ENCODE data around the gene IL22RA2. TPM values are rescaled to one million over a fixed set of nuclear protein-coding genes. Genes with fewer than 3 reads are reported as not detected.

Gene IL22RA2
- total RNA-seq, 4 donors from 2014 or later, result not detected

DNA sequence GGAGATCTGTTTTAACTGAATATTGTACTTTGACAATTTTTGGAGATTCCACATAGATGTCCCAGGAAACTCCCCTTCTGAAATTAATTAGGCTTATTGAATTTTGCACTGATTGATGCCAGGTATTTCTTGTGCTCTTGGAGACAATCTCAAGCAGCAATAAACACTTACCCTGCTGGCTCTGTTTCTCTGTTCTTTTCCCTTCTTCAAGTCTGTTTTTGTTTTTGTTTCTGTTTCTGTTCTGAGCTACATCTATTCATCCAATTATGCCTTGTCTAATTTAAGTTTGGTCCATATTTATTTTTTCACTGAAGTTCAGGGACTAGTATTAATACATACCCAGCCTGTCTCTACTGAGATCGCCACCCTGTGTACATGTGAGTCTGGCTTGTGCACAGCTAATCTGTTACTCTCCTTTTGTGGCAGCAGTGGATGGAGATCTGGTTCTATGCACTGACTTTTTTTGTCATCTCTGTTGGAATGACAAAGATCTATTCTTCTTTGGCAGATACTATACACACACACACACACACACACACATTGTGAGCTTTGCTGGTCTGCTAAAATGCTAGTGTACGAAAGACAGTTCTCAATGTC, 51.9 kb downstream of the IL22RA2 start:
- no peak for DNase-seq (ENCODE audit: extremely low spot score)
- WGBS, result 65% methylated on average over 2 of the region's 2 CpGs
- Histone ChIP-seq H3K36me3 (no peaks in the 10 kb centered on the region), H3K4me3 (no peak overlapping the region), H3K4me1 (no peaks in the 10 kb centered on the region), H3K27me3 (no peaks in the 10 kb centered on the region), H3K27ac (replicated peaks in 1 of 4) (no peak overlapping the region), H3K9me3 (peaks cover 0 to 15% (median 6%) of the 10 kb centered on the region in 4 donors)
- TF ChIP-seq POLR2A (IDR thresholded peaks at IDR 0.05; ENCODE audit: low read depth), result no peak
- intact Hi-C loops (cut with DNase I), result no loop called here

DNA sequence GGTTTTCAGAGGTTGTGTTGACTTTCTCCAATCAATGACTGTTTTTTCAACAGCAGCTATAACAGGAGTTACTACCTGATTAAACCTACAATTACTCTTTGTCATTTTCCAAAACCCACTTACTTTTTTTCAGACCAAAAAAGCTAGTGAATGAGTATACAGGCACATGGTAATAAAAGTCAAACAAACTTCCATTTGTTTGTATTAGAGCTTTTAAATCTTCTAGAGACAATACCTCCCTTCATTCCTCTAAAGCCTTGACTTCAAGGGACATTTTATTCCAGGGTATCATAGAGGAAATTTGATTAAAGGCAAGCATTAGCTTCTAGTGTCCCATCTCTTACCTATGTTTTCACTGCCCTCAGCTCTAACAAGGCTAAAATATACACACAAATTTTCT, 52.7 kb downstream of the IL22RA2 start:
- Histone ChIP-seq H3K9me3 (peaks cover 0 to 15% (median 6%) of the 10 kb centered on the region in 4 donors), H3K27ac (replicated peaks in 1 of 4) (no peak overlapping the region), H3K4me3 (no peak overlapping the region), H3K27me3 (no peaks in the 10 kb centered on the region), H3K36me3 (no peaks in the 10 kb centered on the region), H3K4me1 (no peaks in the 10 kb centered on the region)
- intact Hi-C loops (cut with DNase I), result no loop called here
- TF ChIP-seq POLR2AphosphoS5 (IDR thresholded peaks at IDR 0.05), result no peak
- TF ChIP-seq EP300 (IDR thresholded peaks at IDR 0.05), result no peak
- TF ChIP-seq, protein P1, sequence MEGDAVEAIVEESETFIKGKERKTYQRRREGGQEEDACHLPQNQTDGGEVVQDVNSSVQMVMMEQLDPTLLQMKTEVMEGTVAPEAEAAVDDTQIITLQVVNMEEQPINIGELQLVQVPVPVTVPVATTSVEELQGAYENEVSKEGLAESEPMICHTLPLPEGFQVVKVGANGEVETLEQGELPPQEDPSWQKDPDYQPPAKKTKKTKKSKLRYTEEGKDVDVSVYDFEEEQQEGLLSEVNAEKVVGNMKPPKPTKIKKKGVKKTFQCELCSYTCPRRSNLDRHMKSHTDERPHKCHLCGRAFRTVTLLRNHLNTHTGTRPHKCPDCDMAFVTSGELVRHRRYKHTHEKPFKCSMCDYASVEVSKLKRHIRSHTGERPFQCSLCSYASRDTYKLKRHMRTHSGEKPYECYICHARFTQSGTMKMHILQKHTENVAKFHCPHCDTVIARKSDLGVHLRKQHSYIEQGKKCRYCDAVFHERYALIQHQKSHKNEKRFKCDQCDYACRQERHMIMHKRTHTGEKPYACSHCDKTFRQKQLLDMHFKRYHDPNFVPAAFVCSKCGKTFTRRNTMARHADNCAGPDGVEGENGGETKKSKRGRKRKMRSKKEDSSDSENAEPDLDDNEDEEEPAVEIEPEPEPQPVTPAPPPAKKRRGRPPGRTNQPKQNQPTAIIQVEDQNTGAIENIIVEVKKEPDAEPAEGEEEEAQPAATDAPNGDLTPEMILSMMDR (IDR thresholded peaks at IDR 0.05), result no peak
- no peak for TF ChIP-seq POLR2A (IDR thresholded peaks at IDR 0.05; ENCODE audit: low read depth)
- no peak for DNase-seq (ENCODE audit: extremely low spot score)

DNA sequence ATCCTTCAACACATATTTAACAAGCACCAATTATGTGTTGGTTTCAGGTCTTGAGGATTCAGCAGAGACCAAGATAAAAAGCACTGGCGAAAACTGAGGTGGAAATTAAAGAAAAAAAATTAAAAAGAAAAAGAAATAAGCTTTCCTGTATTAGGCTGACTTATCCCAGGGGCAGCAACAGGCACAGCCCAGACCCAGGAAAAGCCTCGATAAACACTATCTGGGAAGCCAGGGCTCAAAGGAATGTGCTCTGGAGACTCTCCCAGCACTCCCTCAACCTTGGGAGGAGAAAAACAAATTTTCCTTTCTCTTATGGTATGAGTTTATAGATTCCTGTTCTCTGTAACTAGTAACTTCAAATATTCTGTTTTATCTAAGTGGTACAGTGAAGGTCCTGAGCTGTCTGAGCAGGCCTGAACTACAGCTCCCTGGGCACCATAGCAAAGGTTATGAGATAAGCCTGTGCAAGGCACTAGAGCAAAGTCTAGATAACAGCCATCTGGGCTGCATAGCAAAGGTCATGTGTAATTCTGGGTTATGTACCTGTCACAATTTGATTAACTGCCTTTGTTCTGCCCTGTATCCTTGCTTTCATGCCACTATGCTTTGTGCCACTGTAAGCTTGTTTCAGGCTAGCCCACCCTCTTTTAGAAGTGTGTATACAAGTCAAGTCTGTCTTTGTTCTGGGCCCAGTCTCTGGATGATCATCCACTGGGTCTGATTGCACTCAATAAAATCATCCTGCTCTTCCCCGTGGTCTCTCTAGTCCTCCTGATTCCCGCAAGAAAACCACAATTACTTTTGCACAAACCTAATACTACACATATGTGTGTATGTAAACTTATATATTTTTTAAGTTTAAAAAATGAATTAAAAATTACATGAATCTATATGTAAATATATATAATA, 54.0 kb downstream of the IL22RA2 start:
- H3K27ac ChIP-seq (replicated peaks in 1 of 4), result no peak overlapping the region
- no peaks in the 10 kb centered on the region for H3K36me3 ChIP-seq
- TF ChIP-seq EP300 (IDR thresholded peaks at IDR 0.05) (no peak), POLR2A (IDR thresholded peaks at IDR 0.05; ENCODE audit: low read depth) (no peak), POLR2AphosphoS5 (IDR thresholded peaks at IDR 0.05) (no peak)
- TF ChIP-seq, protein P1 (IDR thresholded peaks at IDR 0.05), result no peak
- intact Hi-C loops (cut with DNase I), result no loop called here
- H3K9me3 ChIP-seq, result peaks cover 0 to 12% (median 5%) of the 10 kb centered on the region in 4 donors
- no peaks in the 10 kb centered on the region for H3K4me1 ChIP-seq
- DNase-seq (ENCODE audit: extremely low spot score), result no peak
- 77% methylated on average over 4 of the region's 4 CpGs for WGBS
- H3K27me3 ChIP-seq, result no peaks in the 10 kb centered on the region
- H3K4me3 ChIP-seq, result no peak overlapping the region

DNA sequence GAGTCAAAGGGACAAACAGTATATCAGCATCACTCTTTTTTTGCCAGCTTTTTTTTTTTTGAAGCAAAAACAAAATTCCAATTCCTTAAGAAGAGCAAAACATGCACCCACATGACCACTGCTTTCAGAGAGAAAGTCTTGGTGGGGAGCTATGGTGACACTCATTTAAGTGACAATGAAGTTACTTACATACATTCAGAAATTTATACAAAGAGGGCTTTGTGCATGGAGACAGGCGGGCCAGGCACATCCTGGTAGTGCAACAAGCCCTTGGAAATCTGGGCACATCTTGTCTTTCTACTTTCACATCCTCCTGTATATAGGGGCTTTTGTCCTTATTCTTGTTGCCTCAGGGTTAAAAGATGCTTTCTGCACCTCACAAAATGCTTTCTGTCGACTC, 55.9 kb downstream of the IL22RA2 start:
- no peaks in the 10 kb centered on the region for H3K4me1 ChIP-seq
- no peak overlapping the region for H3K4me3 ChIP-seq
- no peak overlapping the region for H3K27ac ChIP-seq (replicated peaks in 1 of 4)
- no peaks in the 10 kb centered on the region for H3K27me3 ChIP-seq
- H3K36me3 ChIP-seq, result no peaks in the 10 kb centered on the region
- 78% methylated on average over 2 of the region's 2 CpGs for WGBS
- peaks cover 0 to 12% (median 5%) of the 10 kb centered on the region in 4 donors for H3K9me3 ChIP-seq
- intact Hi-C loops (cut with DNase I), result no loop called here
- TF ChIP-seq POLR2AphosphoS5 (IDR thresholded peaks at IDR 0.05) (no peak), POLR2A (IDR thresholded peaks at IDR 0.05; ENCODE audit: low read depth) (no peak)
- no peak for DNase-seq (ENCODE audit: extremely low spot score)

DNA sequence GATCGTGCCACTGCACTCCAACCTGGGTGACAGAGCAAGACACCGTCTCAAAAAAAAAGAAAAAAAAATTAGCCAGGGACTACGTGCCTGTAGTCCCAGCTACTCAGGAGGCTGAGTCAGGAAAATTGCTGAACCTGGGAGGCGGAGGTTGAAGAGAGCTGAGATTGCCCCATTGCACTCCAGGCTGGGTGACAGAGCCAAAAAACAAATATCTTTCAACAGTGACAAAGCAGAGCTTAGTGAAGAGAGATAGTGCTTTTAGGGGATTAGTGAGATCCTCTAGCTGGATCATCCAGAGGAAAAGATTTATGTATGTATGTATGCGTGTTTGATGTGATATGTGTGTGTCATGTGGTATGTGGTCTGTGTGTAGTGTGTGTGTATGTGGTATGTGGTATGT, 56.6 kb downstream of the IL22RA2 start:
- Histone ChIP-seq H3K27ac (replicated peaks in 1 of 4) (no peak overlapping the region), H3K36me3 (no peaks in the 10 kb centered on the region), H3K27me3 (no peaks in the 10 kb centered on the region), H3K9me3 (peaks cover 0 to 12% (median 5%) of the 10 kb centered on the region in 4 donors), H3K4me1 (no peaks in the 10 kb centered on the region), H3K4me3 (no peak overlapping the region)
- TF ChIP-seq EP300 (IDR thresholded peaks at IDR 0.05) (no peak), POLR2A (IDR thresholded peaks at IDR 0.05; ENCODE audit: low read depth) (no peak), POLR2AphosphoS5 (IDR thresholded peaks at IDR 0.05) (no peak)
- TF ChIP-seq, protein P1 (IDR thresholded peaks at IDR 0.05), result no peak
- 80% methylated on average over 5 of the region's 5 CpGs for WGBS
- intact Hi-C loops (cut with DNase I), result no loop called here
- DNase-seq (ENCODE audit: extremely low spot score), result no peak
